GM21381 (cell line): ENCODE data around the gene GDF2.

ENCODE experiments used
- ATAC-seq: cut with Tn5 transposase; IDR thresholded peaks from one replicate; pipeline ENCODE4 v1.9.1; 2021; ENCODE audit warnings: mild to moderate bottlenecking, moderate library complexity; ENCODE audit not compliant: unreplicated experiment

Gene GDF2

DNA sequence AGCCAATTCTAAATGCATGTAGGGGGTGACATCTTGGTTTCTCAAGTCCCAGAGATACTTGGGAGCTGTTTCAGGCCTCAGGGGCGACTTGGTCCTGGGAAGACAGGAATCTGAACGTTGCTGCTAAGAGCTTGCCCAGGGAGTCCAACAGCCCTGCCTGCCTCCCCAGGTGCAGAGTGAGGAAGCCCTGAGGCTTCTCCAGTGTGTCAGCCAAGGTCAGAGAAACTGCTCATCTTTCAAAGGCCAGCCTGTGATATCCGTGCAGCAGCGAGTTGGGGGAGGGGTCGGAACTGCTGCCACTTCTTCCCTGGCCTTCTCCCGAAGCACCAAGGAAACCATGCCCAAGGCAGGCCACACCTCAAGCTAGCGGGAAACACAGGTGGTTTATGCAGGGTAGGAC is 9.7 kb downstream of the GDF2 start:
- ATAC-seq, result no peak

DNA sequence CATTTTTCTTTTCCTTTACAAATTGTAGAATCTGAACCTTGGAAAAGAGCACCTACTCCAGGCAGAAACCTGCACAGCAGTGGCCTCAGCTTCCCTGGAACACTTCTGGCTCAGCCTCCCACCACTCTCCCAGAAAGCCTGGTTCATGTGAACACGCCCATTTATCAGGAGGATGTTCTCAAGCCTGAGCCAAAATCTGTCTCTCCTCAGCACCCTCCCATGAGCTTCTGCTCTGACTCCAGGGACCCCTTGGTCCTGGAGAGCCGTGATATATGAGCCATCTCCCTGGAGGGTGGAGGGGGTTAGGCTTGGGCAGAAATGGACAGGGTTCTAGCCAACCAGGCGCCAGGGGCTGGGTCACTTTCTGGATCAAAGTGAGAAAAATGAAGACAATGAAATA is 10.1 kb downstream of the GDF2 start:
- ATAC-seq, result no peak

DNA sequence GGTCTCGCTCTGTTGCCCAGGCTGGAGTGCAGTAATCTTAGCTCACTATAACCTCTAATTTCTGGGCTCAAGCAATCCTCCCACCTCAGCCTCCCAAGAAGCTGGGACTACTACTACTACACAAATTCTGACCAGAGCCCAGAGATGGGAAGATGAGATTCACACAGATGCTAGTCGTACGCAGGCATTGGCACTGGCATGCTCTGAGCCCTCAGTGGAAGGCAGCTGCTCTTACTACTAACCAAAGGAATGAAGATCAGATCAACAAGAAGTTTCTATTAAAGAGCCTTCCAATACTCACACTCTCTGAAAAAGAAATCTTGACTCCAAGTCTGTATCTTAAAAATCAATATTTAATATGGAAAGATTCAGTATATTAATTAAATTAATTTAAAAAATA is 10.7 kb downstream of the GDF2 start:
- no peak for ATAC-seq

DNA sequence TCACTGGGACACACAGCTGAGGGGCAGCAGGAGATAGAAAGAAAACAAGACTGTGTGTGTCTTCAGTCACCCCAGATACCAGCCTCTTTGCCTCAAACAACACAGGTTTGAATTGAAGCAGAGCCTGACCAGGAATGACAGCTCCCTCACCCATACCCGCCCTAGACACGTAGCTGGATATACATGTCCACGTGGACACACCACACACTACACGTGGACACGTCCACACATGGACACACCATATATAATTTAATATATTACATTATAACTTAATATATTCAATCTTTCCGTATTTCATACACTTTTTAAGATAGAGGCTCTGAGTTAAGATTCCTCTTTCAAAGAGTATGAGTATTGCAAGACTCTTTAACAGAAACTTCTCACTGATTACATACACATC is 11.3 kb downstream of the GDF2 start:
- no peak for ATAC-seq

DNA sequence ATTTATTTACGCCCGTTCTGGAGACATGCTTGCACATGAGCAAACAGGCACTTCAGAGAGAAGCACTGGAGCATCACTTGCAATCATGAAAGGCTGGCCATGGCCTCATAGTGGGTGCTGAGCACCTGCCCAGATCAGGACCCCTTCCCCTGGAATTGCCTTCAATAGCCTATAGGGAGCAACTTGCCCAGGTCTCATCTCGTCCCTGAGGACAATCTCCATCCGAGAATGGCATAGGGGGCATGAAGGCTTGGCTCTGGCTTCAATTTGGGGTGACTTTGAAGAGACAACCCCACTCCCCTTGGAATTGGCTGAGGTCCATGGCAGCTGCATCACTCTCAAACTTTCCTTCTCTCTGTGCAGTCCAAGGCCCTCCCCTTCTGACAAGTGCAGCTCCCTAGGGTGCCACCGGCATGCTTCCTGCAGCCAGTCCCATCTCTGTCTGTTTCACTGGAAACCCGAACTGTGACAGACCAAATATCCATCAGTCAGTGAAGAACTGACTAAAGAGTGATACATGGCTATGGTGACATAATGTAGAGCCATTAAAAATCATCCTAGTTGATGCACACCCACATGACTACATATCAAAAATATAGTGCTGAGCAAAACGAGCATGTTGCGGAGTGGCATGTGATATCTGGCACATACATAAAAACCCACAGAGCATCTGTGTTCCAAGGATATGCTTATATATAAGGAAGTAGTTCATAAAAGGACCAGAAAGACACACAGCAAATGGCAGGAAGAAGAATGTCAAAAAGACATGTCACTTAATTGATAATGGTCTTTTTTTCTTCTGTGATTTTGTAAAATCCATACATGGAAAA is 12.4 kb downstream of the GDF2 start:
- ATAC-seq, result no peak

DNA sequence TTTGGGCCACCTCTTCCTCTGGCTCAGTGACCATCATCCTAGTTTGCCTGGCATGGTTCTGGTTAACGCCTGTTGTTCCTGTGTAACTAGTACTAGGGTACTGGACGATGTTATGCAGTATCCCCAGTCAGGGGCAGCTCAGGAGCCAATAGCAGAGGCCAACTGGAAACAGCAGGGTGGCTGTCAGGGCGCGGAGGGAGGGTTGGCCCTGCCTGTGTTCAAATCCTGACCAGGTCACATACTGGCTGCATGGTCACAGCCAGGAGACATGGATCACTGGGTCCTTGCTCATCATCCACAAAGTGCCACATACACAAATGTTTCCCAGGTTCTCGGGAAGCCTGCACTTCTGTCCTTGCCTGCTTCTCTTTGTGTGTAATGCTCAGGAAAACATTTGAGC is 13.7 kb downstream of the GDF2 start:
- ATAC-seq, result no peak

DNA sequence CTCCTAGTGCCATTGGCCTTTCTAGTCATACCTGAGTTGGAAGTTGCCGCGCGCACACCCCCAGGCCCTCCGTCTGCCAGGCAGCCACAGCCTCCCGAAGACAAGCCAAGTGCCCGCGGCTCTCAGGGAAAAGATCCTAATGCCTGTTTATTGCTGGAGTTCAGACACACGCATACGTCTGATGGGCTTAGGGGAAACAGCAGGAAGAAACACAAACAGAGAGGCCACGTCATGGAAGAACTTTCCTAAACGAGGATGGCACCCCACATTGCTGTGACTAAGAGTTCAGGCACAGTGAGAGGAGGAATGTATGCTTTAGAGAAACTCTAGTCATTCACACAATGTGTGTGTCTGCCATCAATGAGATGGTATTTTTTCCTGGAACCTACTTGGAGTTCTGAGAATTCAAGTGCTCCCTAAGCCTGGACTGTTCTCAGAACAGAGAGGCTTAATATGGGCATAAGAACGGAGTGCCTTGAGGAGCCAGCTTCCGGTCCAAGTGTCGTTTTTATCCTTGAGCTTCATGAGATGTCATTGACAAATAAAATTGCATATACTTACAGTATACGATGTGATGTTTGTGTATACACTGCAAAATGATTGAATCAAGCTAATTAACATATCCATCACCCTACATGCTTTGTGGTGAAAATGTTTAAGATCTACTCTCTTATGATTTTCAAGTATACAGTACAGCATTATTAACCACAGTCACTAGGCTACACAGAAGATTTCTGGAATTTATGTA is 14.3 kb downstream of the GDF2 start:
- no peak for ATAC-seq

DNA sequence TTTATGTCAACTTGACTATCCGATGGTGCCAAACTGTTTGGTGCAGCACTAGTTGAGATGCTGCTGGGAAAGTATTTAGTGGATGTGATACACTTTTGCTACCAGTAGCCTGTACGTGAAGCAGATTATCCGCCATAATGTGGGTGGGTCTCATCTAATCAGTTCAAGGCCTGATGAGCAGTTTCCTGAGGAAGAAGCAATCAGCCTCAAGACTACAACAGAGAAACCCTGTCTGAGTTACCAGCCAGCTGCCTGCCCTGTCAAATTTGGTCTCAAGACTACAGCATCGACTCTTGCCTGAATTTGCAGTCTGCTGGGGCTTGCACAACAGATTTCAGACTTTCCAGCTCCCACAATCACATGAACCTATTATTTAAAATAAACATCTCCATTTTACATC is 15.1 kb downstream of the GDF2 start:
- no peak for ATAC-seq

DNA sequence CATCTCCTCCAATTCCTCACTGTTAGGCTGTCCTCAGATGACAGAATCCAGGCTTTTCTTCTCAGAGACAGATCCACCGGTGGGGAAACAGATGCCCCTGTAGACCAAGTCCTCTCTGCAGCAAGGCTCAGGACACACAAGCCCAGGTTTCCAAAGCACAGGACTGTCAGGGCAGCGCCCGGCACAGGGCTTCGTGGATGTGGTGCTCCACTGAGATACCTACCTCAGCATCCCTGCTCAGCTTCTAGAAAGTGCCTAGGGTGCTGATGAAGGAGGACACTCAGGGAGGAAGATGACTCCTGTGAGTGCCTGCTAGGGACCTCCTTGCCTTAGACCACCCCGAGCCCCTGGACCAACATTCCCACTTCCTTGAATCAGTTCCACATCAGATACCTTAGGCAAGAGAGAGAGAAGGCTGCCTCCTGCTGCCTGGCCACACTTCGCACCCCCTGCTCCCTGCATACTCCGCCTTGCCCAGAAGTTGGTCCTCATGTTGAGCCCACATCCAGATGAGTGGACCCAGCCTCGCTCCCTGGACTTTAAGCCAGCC is 17.0 kb downstream of the GDF2 start:
- no peak for ATAC-seq

DNA sequence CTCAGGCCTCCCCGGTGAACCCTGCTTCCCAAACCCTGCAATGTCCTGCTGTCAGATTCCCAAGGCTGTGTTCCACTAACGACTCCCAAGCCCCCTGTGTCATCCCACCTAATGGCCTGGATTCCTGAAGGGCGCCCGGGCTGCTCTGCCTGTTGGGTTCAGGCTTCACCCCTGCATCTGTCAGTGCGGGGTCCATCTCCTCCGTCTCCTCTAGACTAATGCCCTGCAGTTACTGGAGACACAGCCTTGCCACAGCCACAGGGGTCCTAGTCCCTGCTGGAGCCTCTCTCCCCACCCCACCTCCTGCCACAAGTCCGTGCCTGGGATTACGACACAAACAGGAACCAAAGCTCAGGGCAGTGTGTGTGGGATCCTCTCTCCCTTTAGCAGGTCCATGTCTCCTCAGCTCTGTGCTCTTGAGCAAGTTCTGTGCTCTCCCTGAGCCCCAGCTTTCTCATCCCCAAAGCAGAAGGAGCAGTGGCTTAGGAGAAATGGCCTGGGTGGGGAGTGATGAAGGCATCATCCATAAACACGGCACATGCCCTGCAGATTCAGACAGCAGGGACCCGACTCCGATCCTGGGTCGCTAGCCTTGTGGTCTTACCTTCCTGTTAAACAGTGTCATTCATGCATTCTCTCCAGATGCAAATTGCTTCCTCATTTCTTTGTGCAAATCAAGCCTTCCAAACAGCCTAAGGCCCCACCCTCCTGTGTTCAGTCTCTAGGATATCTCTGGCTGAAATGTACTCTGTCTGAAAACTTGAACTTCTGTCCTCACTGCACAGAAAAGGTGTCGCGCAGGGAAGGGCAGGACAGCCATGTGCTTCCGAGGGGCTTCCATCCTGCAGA is 17.7 kb downstream of the GDF2 start:
- ATAC-seq, result no peak

DNA sequence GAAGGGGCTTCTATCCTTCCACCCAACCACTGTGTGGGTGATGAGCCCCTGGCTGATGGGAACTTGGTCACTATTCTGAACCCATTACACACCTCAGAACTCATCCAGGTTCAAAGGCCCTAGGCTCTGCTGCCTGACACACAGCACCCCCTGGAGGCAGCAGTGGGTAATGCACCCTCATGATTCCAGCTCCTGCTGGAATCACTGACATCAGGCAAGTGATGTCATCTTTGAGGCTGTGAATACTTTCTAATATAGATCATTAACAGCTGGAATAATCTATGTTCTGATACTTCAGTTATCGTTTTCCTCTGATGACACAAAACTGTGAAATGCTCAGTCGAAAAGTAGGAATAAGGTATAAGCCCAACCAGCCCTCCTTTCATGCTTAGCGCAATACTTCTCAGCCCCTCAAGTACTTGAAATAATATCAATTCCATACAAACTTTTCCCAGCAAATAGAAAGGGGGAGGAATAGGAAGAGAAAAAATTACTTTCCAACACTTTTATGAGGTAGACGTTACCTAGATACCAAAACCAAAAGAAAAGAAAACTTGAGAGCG is 18.4 kb downstream of the GDF2 start:
- ATAC-seq, result no peak

DNA sequence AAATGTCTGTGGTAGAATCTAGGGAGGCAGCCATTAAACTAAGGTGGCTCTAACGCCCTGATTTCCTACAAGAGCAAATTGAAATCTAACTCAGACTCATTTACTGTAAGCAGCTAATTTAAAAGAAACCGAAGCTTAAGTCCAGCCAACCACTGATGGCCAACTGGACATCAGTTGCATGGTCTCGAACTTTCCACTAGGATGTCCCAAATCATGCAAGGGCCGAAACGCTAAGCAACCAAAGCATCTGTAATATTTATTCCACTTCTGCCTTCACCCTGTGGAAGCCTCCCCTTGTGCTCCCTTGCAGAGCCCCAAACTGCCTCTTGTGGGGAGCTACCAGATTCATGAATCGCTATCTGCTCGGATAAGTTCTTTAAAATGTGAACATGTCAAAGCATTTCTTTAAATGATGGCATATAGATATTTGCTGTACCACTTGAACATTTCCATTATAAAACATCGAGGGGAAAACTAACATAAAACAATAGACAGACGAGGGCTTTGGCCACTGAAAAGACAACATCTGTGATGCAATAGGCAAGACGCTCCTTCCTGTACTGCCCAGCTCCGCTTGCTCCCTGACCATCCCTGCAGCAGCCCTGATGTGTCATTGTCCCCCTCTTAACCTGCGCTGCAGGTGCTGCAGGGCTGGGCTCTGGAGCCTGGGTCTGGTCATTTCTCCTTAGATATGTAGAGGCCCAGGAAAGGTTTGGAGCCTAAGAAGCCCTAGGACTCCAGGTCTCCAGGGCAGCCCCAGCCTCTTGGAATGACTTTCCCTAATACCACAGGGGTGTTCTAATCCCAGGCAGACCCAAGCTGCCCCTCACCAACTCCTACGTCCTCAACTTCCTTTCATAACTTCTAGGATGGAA is 23.0 kb downstream of the GDF2 start:
- ATAC-seq, result no peak

DNA sequence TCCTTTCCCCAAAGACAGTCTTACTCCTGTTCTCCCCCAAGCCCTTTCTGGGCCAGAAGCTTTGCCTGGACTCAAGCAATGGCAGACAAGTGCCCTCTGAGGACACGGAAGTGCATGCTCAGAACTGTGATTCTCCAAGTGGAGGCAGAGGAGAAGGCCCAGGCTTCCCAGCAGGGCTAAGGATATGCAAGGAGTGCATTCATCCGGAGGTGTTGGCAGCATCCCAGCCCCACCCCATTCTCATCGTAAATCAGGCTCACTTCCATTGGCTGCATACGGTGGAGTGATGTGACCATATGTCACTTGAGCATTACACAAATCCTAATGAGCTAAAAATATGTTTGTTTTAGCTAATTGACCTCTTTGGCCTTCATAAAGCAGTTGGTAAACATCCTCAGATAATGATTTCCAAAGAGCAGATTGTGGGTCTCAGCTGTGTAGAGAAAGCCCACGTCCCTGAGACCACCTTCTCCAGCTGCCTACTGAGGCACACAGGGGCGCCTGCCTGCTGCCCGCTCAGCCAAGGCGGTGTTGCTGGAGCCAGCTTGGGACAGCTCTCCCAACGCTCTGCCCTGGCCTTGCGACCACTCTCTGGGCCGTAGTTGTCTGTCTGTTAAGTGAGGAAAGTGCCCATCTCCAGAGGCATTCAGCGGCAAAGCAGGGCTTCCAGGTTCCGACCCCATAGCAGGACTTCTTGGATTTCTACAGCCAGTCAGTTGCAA is 24.5 kb downstream of the GDF2 start:
- no peak for ATAC-seq

DNA sequence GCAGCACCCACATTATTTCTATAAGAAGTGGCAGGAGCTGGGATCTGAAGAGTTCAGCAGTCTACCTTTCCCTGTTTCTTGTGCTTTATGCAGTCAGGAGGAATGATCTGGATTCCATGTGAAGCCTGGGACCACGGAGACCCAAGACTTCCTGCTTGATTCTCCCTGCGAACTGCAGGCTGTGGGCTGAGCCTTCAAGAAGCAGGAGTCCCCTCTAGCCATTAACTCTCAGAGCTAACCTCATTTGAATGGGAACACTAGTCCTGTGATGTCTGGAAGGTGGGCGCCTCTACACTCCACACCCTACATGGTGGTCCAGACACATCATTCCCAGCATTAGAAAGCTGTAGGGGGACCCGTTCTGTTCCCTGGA is 25.0 kb downstream of the GDF2 start:
- ATAC-seq, result no peak

DNA sequence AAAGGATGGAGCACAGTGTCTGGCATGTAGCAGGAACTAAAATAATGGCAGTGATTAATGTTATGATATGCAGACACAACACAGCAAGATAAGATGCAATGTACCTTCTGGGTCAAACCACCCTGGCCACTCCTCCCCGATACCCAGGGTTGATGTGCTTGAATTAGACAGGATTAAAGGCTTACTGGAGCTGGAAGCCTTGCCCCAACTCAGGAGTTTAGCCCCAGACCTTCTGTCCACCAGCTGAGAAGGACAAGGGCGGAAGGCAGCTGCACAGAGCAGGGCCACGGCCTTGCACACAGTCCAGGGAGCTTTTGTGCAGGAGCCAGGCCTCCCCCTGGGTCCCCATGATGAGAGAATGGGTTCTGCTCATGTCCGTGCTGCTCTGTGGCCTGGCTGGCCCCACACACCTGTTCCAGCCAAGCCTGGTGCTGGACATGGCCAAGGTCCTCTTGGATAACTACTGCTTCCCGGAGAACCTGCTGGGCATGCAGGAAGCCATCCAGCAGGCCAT is 25.9 kb downstream of the GDF2 start, which contains the start of gene RBP3:
TSS of gene RBP3 (plus strand) at position 226 of the 514 bp plus-strand sequence. CDS start at position 348, 122 bp downstream.
- no peak for ATAC-seq

DNA sequence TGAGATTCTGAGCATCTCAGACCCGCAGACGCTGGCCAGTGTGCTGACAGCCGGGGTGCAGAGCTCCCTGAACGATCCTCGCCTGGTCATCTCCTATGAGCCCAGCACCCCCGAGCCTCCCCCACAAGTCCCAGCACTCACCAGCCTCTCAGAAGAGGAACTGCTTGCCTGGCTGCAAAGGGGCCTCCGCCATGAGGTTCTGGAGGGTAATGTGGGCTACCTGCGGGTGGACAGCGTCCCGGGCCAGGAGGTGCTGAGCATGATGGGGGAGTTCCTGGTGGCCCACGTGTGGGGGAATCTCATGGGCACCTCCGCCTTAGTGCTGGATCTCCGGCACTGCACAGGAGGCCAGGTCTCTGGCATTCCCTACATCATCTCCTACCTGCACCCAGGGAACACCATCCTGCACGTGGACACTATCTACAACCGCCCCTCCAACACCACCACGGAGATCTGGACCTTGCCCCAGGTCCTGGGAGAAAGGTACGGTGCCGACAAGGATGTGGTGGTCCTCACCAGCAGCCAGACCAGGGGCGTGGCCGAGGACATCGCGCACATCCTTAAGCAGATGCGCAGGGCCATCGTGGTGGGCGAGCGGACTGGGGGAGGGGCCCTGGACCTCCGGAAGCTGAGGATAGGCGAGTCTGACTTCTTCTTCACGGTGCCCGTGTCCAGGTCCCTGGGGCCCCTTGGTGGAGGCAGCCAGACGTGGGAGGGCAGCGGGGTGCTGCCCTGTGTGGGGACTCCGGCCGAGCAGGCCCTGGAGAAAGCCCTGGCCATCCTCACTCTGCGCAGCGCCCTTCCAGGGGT is 26.6 kb downstream of the GDF2 start:
- no peak for ATAC-seq

DNA sequence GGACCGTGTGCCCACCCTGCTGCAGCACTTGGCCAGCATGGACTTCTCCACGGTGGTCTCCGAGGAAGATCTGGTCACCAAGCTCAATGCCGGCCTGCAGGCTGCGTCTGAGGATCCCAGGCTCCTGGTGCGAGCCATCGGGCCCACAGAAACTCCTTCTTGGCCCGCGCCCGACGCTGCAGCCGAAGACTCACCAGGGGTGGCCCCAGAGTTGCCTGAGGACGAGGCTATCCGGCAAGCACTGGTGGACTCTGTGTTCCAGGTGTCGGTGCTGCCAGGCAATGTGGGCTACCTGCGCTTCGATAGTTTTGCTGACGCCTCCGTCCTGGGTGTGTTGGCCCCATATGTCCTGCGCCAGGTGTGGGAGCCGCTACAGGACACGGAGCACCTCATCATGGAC is 27.3 kb downstream of the GDF2 start:
- ATAC-seq, result no peak

DNA sequence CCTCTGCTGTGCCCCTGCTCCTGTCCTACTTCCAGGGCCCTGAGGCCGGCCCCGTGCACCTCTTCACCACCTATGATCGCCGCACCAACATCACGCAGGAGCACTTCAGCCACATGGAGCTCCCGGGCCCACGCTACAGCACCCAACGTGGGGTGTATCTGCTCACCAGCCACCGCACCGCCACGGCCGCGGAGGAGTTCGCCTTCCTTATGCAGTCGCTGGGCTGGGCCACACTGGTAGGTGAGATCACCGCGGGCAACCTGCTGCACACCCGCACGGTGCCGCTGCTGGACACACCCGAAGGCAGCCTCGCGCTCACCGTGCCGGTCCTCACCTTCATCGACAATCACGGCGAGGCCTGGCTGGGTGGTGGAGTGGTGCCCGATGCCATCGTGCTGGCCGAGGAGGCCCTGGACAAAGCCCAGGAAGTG is 27.7 kb downstream of the GDF2 start:
- ATAC-seq, result no peak
